Mesendoderm (in vitro differentiated cells): ENCODE data around the gene FBLN1. TPM values are rescaled to one million over a fixed set of nuclear protein-coding genes. Genes with fewer than 3 reads are reported as not detected.

Experiments used
- DNase-seq: peaks from one replicate; pipeline ENCODE4 v3.0.0; 2013
- H2AK5ac ChIP-seq: 2 replicates; pipeline ENCODE4 v1.6.1; 2013; ENCODE audit warnings: low read length, inconsistent platforms
- H2BK120ac ChIP-seq: 2 replicates; pipeline ENCODE4 v1.6.1; 2013; ENCODE audit warnings: low read depth, mild to moderate bottlenecking, low read length, moderate library complexity, mixed read lengths
- H2BK15ac ChIP-seq: replicated peaks from 2 replicates; pipeline ENCODE4 v1.6.1; 2013; ENCODE audit warnings: low read depth, mild to moderate bottlenecking, moderate library complexity
- H2BK5ac ChIP-seq: 2 replicates; pipeline ENCODE4 v1.6.1; 2013; ENCODE audit warnings: low read length, inconsistent platforms
- H3K18ac ChIP-seq: 2 replicates; pipeline ENCODE4 v1.6.1; 2013; ENCODE audit warnings: mild to moderate bottlenecking, low read length, mixed read lengths
- H3K23ac ChIP-seq: one replicate; pipeline ENCODE4 v1.6.1; 2013; ENCODE audit warnings: low read length
- H3K27ac ChIP-seq: 2 replicates; pipeline ENCODE4 v1.5.1; 2013; ENCODE audit warnings: low read depth, mild to moderate bottlenecking, inconsistent platforms, low read length, moderate library complexity
- H3K27me3 ChIP-seq: 2 replicates; pipeline ENCODE4 v1.6.1; 2013; ENCODE audit warnings: low read length, control low read depth, mild to moderate bottlenecking, inconsistent platforms; ENCODE audit not compliant: insufficient read depth, poor library complexity
- H3K36me3 ChIP-seq: 2 replicates; pipeline ENCODE4 v1.6.1; 2013; ENCODE audit warnings: low read length, inconsistent platforms; ENCODE audit not compliant: control insufficient read depth, insufficient read depth
- H3K4ac ChIP-seq: one replicate; pipeline ENCODE4 v1.6.1; 2013; ENCODE audit warnings: low read depth, mild to moderate bottlenecking, low read length, moderate library complexity
- H3K4me1 ChIP-seq: 2 replicates; pipeline ENCODE4 v1.6.1; 2013; ENCODE audit warnings: low read depth, low read length, inconsistent platforms; ENCODE audit not compliant: control insufficient read depth
- H3K4me2 ChIP-seq: 2 replicates; pipeline ENCODE4 v1.6.1; 2013; ENCODE audit warnings: low read length
- H3K4me3 ChIP-seq: 2 replicates; pipeline ENCODE4 v1.5.1; 2013; ENCODE audit warnings: mild to moderate bottlenecking, low read length
- H3K56ac ChIP-seq: one replicate; pipeline ENCODE4 v1.6.1; 2013; ENCODE audit warnings: low read length
- H3K79me1 ChIP-seq: 2 replicates; pipeline ENCODE4 v1.6.1; 2013; ENCODE audit warnings: low read length, inconsistent platforms
- H3K79me2 ChIP-seq: 2 replicates; pipeline ENCODE4 v1.6.1; 2013; ENCODE audit warnings: mild to moderate bottlenecking, low read length; ENCODE audit not compliant: control insufficient read depth, insufficient read depth
- H3K9ac ChIP-seq: 2 replicates; pipeline ENCODE4 v1.6.1; 2013; ENCODE audit warnings: low read length, inconsistent platforms
- H4K5ac ChIP-seq: one replicate; pipeline ENCODE4 v1.6.1; 2013; ENCODE audit warnings: low read length
- H4K8ac ChIP-seq: one replicate; pipeline ENCODE4 v1.6.1; 2013; ENCODE audit warnings: low read depth, mild to moderate bottlenecking, control low read depth, low read length, moderate library complexity
- WGBS: extraction: QIAGEN DNeasy Blood & Tissue Kit; methylation state at CpG from one replicate; pipeline ENCODE4 v1.1.7; 2013; ENCODE audit warnings: low lambda C conversion rate, missing lambda C conversion rate; ENCODE audit not compliant: insufficient coverage; ENCODE audit errors: extremely low coverage; 5-methylcytosine and 5-hydroxymethylcytosine counted together
- polyA plus RNA-seq, 2 experiments: library from polyadenylated mRNA; stranded (reverse); fragments of 200-250 nt; gene quantifications; one replicate each; pipeline ENCODE4 v1.2.3, GENCODE V29; 2013

The FBLN1 gene, protein sequence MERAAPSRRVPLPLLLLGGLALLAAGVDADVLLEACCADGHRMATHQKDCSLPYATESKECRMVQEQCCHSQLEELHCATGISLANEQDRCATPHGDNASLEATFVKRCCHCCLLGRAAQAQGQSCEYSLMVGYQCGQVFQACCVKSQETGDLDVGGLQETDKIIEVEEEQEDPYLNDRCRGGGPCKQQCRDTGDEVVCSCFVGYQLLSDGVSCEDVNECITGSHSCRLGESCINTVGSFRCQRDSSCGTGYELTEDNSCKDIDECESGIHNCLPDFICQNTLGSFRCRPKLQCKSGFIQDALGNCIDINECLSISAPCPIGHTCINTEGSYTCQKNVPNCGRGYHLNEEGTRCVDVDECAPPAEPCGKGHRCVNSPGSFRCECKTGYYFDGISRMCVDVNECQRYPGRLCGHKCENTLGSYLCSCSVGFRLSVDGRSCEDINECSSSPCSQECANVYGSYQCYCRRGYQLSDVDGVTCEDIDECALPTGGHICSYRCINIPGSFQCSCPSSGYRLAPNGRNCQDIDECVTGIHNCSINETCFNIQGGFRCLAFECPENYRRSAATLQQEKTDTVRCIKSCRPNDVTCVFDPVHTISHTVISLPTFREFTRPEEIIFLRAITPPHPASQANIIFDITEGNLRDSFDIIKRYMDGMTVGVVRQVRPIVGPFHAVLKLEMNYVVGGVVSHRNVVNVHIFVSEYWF
- 104 TPM for polyA plus RNA-seq (2013, experiment 1 of 2)
- 102 TPM for polyA plus RNA-seq (2013, experiment 2 of 2)

DNA sequence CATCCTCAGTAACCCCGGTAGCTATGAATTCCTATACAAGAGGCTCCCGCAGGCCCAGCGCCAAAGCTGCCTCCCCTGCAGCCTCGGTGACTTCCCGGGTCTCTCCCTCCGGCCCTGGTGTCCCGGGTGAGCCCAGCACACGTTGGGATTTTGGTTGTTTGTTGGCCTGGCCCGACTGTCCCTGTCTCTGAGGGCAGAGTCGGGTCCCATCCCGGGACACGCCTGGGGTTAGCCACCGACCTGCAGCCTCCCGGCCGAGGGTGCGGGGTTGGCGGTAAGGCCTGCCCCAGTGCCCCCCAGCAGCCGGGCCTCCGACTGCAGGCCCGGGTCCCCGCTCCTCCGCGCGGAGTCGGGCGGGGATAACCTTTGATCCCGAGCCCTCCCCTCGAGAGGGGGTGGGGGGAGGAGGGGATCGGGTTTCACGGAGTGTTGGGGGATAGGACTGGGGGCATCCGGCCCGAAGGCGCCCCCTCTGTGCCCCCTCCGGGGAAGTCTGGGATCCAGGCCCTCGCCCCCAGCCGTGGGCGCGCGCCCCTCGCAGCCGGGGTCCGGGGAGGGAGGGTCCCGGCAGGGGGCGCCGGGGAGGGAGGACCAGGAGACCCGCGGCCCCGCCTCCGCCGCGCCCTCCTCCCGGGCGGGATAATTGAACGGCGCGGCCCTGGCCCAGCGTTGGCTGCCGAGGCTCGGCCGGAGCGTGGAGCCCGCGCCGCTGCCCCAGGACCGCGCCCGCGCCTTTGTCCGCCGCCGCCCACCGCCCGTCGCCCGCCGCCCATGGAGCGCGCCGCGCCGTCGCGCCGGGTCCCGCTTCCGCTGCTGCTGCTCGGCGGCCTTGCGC is at the start of gene FBLN1:
Gene FBLN1, plus strand, starts transcription at position 669 of the 835 bp plus-strand sequence. Its CDS starts 103 bp downstream, at position 772.
- no peak within 1 kb of the TSS for H2BK15ac ChIP-seq
- peak within 1 kb of the TSS; percentile 90 for H3K23ac ChIP-seq
- H3K79me1 ChIP-seq: peaks cover 10% of the 10 kb centered on the region
- H3K56ac ChIP-seq: peak within 1 kb of the TSS; percentile 99
- H3K27ac ChIP-seq: peak within 1 kb of the TSS; percentile 99
- peak within 1 kb of the TSS; percentile 75 for H2BK120ac ChIP-seq
- H3K4me1 ChIP-seq: peaks cover 11% of the 10 kb centered on the region
- no peaks in the 10 kb centered on the region for H3K27me3 ChIP-seq
- H3K9ac ChIP-seq: peak within 1 kb of the TSS; percentile 100
- H3K4me3 ChIP-seq: peak within 1 kb of the TSS; percentile 72
- peak within 1 kb of the TSS; percentile 93 for H3K4ac ChIP-seq
- H2BK5ac ChIP-seq: peak within 1 kb of the TSS; percentile 98
- DNase-seq: peak; percentile 89
- peak within 1 kb of the TSS; percentile 5 for H4K5ac ChIP-seq
- no CpG with 5 or more reads among the region's 89 CpGs for WGBS
- peak within 1 kb of the TSS; percentile 97 for H3K18ac ChIP-seq
- peak within 1 kb of the TSS; percentile 70 for H2AK5ac ChIP-seq
- H4K8ac ChIP-seq: peak within 1 kb of the TSS; percentile 39
- peaks cover 45% of the 10 kb centered on the region for H3K79me2 ChIP-seq
- no peaks in the 10 kb centered on the region for H3K36me3 ChIP-seq
- H3K4me2 ChIP-seq: peak within 1 kb of the TSS; percentile 81

DNA sequence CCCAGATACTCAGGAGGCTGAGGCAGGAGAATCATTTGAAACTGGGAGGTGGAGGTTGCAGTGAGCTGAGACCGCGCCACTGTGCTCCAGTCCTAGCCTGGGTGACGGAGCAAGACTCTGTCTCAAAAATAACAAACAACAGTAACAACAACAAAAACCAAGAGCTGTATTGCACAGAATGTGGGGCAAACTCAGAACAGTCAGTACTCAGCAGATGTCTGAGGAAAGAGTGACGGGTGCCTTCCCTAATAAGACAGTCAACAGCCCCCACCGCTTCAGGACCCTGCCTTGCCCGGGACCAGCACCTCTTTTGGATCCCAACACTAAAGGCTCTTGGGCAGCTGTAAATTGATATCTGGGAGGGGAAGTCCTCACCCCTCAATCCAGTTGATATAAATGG is 48.9 kb upstream of the FBLN1 start:
- no peak for DNase-seq
- Histone ChIP-seq H3K4me2 (no peak overlapping the region), H4K8ac (no peak overlapping the region), H3K79me1 (no peaks in the 10 kb centered on the region), H4K5ac (no peak overlapping the region), H2BK15ac (no peak overlapping the region), H3K4me3 (no peak overlapping the region), H3K18ac (no peak overlapping the region), H3K23ac (no peak overlapping the region), H2AK5ac (no peak overlapping the region), H3K36me3 (no peaks in the 10 kb centered on the region), H2BK5ac (no peak overlapping the region), H3K79me2 (no peaks in the 10 kb centered on the region), H3K9ac (no peak overlapping the region), H3K27ac (no peak overlapping the region), H3K56ac (no peak overlapping the region), H3K27me3 (no peaks in the 10 kb centered on the region), H3K4me1 (no peaks in the 10 kb centered on the region), H2BK120ac (no peak overlapping the region), H3K4ac (no peak overlapping the region)
- no CpG with 5 or more reads among the region's 6 CpGs for WGBS

DNA sequence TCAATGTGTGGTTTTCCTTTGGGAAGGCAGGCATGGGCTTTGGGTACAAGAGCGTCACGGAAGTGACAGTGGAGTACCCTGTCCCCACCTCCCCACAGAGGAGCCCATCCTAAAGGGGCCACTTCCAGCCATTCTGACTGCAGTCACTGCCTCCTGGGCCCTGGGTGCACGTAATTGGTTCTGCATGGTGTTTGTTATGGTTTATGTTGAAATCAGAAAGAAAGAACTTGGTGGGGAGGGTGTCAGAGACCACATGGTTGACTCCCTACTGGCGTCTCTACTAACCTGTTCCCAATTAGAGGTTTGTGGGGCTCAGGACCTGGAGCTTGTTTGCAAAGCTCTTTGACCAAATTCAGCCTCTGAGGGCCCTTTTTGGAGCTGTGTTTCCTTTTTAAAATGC is 48.4 kb upstream of the FBLN1 start:
- Histone ChIP-seq H3K4me2 (no peak overlapping the region), H3K56ac (no peak overlapping the region), H3K36me3 (no peaks in the 10 kb centered on the region), H3K4me3 (no peak overlapping the region), H2BK5ac (no peak overlapping the region), H2BK120ac (no peak overlapping the region), H3K79me2 (no peaks in the 10 kb centered on the region), H3K18ac (no peak overlapping the region), H4K8ac (no peak overlapping the region), H3K4ac (no peak overlapping the region), H3K23ac (peak overlapping the region; percentile 51), H3K79me1 (no peaks in the 10 kb centered on the region), H3K27me3 (no peaks in the 10 kb centered on the region), H3K27ac (no peak overlapping the region), H2BK15ac (no peak overlapping the region), H3K4me1 (no peaks in the 10 kb centered on the region), H3K9ac (no peak overlapping the region), H4K5ac (no peak overlapping the region), H2AK5ac (no peak overlapping the region)
- WGBS: no CpG with 5 or more reads among the region's 4 CpGs
- DNase-seq: no peak

DNA sequence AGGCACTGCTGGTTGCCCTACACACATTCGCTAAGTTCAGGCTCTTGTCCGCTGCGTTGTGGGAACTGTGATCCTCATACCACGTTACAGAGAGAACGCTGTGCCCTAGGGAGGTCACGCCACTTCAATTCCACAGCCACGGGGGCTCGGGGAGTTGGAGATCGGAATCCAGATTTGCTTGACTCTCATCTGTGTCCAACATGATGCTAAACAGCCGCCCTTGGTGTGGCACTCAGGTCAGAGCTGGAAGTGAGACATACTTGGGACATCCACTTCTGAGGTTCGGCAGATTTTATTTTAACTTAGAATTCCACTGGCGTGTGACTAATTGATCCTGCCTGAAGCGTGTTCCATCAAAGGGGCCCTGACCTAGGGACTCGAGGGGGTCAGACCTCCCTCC is 47.5 kb upstream of the FBLN1 start:
- no peak for DNase-seq
- no peak overlapping the region for H2BK5ac ChIP-seq
- no peak overlapping the region for H4K8ac ChIP-seq

DNA sequence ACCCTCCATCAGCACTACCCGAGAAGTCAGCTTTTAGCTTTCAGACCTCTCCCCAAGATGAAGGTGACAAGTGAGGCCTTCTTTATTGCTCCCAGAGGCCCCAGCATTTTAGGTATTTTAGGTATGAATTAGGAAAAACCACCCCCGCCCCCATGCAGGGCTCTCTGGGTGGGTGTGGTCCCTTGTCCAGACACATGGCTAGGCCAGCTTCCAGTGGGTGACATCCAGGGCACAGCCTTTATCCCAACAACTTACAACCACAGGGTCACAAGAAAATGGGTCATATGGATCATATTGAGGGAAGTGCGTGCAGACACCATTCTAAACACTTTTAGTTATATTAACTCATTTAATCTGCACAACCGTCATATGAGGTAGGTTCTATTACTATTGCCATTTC is 47.1 kb upstream of the FBLN1 start:
- Histone ChIP-seq H4K5ac (no peak overlapping the region), H2BK15ac (no peak overlapping the region), H3K79me2 (no peaks in the 10 kb centered on the region), H4K8ac (no peak overlapping the region), H3K4me1 (no peaks in the 10 kb centered on the region), H3K9ac (no peak overlapping the region), H3K27ac (no peak overlapping the region), H3K23ac (no peak overlapping the region), H3K56ac (no peak overlapping the region), H2AK5ac (no peak overlapping the region), H2BK5ac (no peak overlapping the region), H3K79me1 (no peaks in the 10 kb centered on the region), H3K4ac (no peak overlapping the region), H3K18ac (no peak overlapping the region), H3K27me3 (no peaks in the 10 kb centered on the region), H3K4me2 (no peak overlapping the region), H2BK120ac (no peak overlapping the region), H3K36me3 (no peaks in the 10 kb centered on the region), H3K4me3 (no peak overlapping the region)
- no peak for DNase-seq
- no CpG with 5 or more reads among the region's 4 CpGs for WGBS

More for the DNA sequence above, 47.5 kb upstream of the FBLN1 start:
- WGBS: no CpG with 5 or more reads among the region's 14 CpGs
- no peaks in the 10 kb centered on the region for H3K4me1 ChIP-seq
- H3K79me1 ChIP-seq: no peaks in the 10 kb centered on the region
- H3K36me3 ChIP-seq: no peaks in the 10 kb centered on the region
- no peak overlapping the region for H2BK15ac ChIP-seq
- no peak overlapping the region for H3K18ac ChIP-seq
- H3K4me3 ChIP-seq: no peak overlapping the region
- no peaks in the 10 kb centered on the region for H3K79me2 ChIP-seq
- H3K4me2 ChIP-seq: no peak overlapping the region
- no peaks in the 10 kb centered on the region for H3K27me3 ChIP-seq
- no peak overlapping the region for H2AK5ac ChIP-seq
- no peak overlapping the region for H3K56ac ChIP-seq
- H3K4ac ChIP-seq: no peak overlapping the region
- H3K23ac ChIP-seq: no peak overlapping the region
- H3K27ac ChIP-seq: no peak overlapping the region
- no peak overlapping the region for H2BK120ac ChIP-seq
- no peak overlapping the region for H4K5ac ChIP-seq
- no peak overlapping the region for H3K9ac ChIP-seq
